CD4-positive, alpha-beta T cell treated with Interferon gamma for 1 hour (primary cell): ENCODE data around the gene AKT3.

ENCODE experiments used
- DNase-seq: peaks from one replicate; pipeline ENCODE4 v3.0.0-alpha.2; 2020

AKT3 gene

GRCh38 chr1:243454328-243454997 is 395.6 kb downstream of the AKT3 start:
- DNase-seq = no peak

DNA sequence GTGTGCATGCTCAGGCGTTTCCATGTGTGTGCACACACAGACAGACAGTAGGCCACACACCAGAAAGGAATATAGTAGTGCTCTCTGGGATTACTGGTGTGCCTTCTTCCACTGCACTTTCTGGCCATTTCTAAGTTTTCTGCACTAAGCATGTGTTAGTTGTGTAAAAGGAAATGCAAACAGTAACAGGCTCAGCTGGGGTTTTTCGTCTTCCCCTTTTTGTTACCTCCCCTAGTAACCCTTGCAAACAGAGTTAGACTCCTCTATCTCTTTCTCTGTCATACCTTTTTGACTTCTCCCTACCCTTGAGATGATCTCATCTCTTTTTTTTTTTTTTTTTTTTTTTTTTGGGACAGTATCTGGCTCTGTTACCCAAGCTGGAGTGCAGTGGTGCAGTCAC is 398.0 kb downstream of the AKT3 start:
- no peak for DNase-seq

DNA sequence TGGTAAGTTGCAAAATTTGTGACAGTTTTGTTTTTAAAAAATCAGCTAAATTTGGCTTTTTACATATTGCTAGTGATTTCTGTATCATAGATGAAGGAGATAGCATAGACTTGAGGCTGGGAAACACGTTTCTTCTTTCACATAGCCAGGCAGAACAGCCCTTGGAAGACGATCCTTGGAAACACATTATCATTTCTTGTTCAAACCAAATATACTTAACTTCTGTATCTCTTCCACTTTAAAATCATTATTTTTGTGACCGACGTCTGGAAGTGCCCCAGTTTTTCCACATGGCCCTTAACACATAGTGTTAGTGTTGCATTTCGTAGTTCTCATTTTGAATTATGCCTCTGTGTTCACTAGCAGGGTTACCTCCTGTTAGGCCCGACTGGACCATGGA is 400.7 kb downstream of the AKT3 start:
- no peak for DNase-seq

GRCh38 chr1:243447844-243448243 is 402.2 kb downstream of the AKT3 start:
- DNase-seq = no peak

GRCh38 chr1:243447347-243447746 is 402.7 kb downstream of the AKT3 start:
- DNase-seq = peak; percentile 46

GRCh38 chr1:243443557-243443956 is 406.5 kb downstream of the AKT3 start:
- DNase-seq = no peak

DNA sequence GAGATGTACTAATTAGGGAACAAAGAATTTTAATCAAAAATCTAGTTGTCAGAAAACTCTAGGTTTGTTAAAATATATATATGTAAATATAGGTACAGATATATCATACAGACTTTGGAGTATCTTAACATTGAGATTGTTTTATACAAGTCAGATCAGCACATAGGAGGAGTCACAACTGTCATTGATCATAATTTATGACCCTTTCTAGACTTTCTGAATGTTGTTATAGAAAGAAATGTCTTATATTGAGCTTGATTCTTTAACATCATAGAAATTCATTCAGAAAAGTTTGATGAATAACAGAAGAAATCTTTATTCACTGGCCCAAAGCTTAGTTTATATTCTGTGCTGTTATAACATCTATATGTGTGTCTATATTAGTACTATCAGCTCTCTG is 408.4 kb downstream of the AKT3 start:
- DNase-seq = no peak

DNA sequence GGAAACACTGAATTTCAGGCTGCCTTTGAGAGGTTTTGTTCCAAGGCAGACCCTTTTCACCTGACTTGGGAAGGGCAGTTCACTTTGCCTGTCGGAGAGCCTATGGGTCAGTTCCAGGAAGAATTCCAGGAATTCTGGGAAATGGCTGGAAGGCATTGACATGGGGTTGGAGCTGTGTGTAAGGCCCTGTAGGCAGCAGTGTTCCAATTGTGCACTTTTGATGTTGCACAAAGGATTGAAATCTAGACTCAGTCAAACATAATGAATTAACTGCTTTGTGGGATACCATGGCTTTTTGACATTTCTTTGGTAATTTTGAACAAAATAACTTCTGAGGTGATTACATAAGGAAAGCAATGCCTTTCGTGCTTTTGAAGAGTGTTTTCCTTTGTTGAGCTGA is 409.6 kb downstream of the AKT3 start:
- no peak for DNase-seq

DNA sequence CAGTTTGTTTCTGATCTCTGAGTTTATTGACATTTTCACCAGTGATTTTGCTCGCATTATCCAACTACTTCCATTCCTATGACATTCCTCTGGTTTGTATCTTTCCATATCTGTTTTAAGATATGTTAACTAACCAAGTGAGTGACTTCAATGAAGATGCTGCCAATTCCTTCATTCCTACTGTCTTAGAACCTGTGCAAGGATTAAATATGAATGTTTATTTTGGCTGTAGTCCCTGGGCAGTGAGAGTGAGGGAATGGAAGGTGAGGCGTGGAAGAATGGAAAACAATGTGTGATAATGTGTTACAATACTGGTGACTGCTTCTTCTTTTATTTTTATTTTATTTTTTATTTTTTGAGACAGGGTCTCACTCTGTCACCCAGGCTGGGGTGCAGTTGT is 411.2 kb downstream of the AKT3 start:
- no peak for DNase-seq
